ENCODE data around the gene PRSS33. TPM values are rescaled to one million over a fixed set of nuclear protein-coding genes. Genes with fewer than 3 reads are reported as not detected.
A peak's percentile ranks its signal among the peaks of the same experiment; 100 is the strongest.

Gene PRSS33
- total RNA-seq, 1 donor from 2014 or later, result not detected

GRCh38 chr16:2753733-2754020 is 33.7 kb downstream of the PRSS33 start:
- intact Hi-C loops (cut with micrococcal nuclease), result loop anchor here (2.0 to 10.0 kb wide), 2 partner anchors 81 to 111 kb away; no protein-coding TSS in a partner anchor

GRCh38 chr16:2752850-2753732 is 34.3 kb downstream of the PRSS33 start:
- peaks cover 63% of the 10 kb centered on the region for H3K36me3 Mint-ChIP-seq (ENCODE audit: low read depth)
- no peak for DNase-seq (ENCODE audit: low spot score)
- peak overlapping the region; percentile 94 for H3K4me3 Mint-ChIP-seq (ENCODE audit: low read depth)
- no peaks in the 10 kb centered on the region for H3K27me3 Mint-ChIP-seq (ENCODE audit: low read depth)
- peaks cover 46% of the 10 kb centered on the region for H3K4me1 Mint-ChIP-seq (ENCODE audit: low read depth)
- H3K9me3 Mint-ChIP-seq, result no peaks in the 10 kb centered on the region
- H3K27ac Mint-ChIP-seq, result peak overlapping the region; percentile 86
- intact Hi-C loops (cut with micrococcal nuclease), result loop anchor here (1.0 to 10.0 kb wide), 3 partner anchors 24 to 112 kb away; partner anchors contain the start of gene ELOB

More at GRCh38 chr16:2753733-2754020, 33.7 kb downstream of the PRSS33 start:
- Mint-ChIP-seq H3K4me3 (ENCODE audit: low read depth) (peak overlapping the region; percentile 94), H3K27me3 (ENCODE audit: low read depth) (no peaks in the 10 kb centered on the region), H3K27ac (peak overlapping the region; percentile 86), H3K9me3 (no peaks in the 10 kb centered on the region), H3K4me1 (ENCODE audit: low read depth) (peaks cover 49% of the 10 kb centered on the region), H3K36me3 (ENCODE audit: low read depth) (peaks cover 69% of the 10 kb centered on the region)
- DNase-seq (ENCODE audit: low spot score), result no peak

GRCh38 chr16:2752035-2752849 is 35.1 kb downstream of the PRSS33 start, which contains the start of gene SRRM2:
Gene SRRM2 (plus strand): TSS chr16:2752638. CDS start chr16:2756365, 3,727 bp downstream.
- Mint-ChIP-seq H3K36me3 (ENCODE audit: low read depth) (peaks cover 55% of the 10 kb centered on the region), H3K27ac (peak within 1 kb of the TSS; percentile 99), H3K27me3 (ENCODE audit: low read depth) (no peaks in the 10 kb centered on the region), H3K4me1 (ENCODE audit: low read depth) (peaks cover 46% of the 10 kb centered on the region), H3K9me3 (no peaks in the 10 kb centered on the region), H3K4me3 (ENCODE audit: low read depth) (peak within 1 kb of the TSS; percentile 94)
- peak; percentile 95 for DNase-seq (ENCODE audit: low spot score)
- intact Hi-C loops (cut with micrococcal nuclease), result loop anchor here (1.0 to 10.0 kb wide), 3 partner anchors 25 to 113 kb away; partner anchors contain the start of gene ELOB

- peaks cover 49% of the 10 kb centered on the region for H3K36me3 Mint-ChIP-seq (ENCODE audit: low read depth)
- intact Hi-C loops (cut with micrococcal nuclease), result loop anchor here (1.0 to 10.0 kb wide), 3 partner anchors 26 to 113 kb away; partner anchors contain the start of gene ELOB
- H3K27me3 Mint-ChIP-seq (ENCODE audit: low read depth), result no peaks in the 10 kb centered on the region
- DNase-seq (ENCODE audit: low spot score), result no peak
- H3K4me3 Mint-ChIP-seq (ENCODE audit: low read depth), result peak overlapping the region; percentile 88
- peaks cover 43% of the 10 kb centered on the region for H3K4me1 Mint-ChIP-seq (ENCODE audit: low read depth)
- H3K9me3 Mint-ChIP-seq, result no peaks in the 10 kb centered on the region
- H3K27ac Mint-ChIP-seq, result peak overlapping the region; percentile 99
These were observed 35.8 kb downstream of the PRSS33 start for GRCh38 chr16:2751577-2752034.

- H3K4me1 Mint-ChIP-seq (ENCODE audit: low read depth), result peaks cover 29% of the 10 kb centered on the region
- H3K27ac Mint-ChIP-seq, result peak overlapping the region; percentile 28
- peak overlapping the region; percentile 88 for H3K4me3 Mint-ChIP-seq (ENCODE audit: low read depth)
- H3K9me3 Mint-ChIP-seq, result no peaks in the 10 kb centered on the region
- no peaks in the 10 kb centered on the region for H3K27me3 Mint-ChIP-seq (ENCODE audit: low read depth)
- intact Hi-C loops (cut with micrococcal nuclease), result loop anchor here (10.0 kb wide), 1 partner anchor 115 kb away; no protein-coding TSS in a partner anchor
- H3K36me3 Mint-ChIP-seq (ENCODE audit: low read depth), result peaks cover 33% of the 10 kb centered on the region
- DNase-seq (ENCODE audit: low spot score), result no peak
These were observed 37.4 kb downstream of the PRSS33 start for GRCh38 chr16:2749936-2750335.

- intact Hi-C loops (cut with micrococcal nuclease), result no loop called here
- Mint-ChIP-seq H3K27ac (no peak overlapping the region), H3K4me3 (ENCODE audit: low read depth) (no peak overlapping the region), H3K27me3 (ENCODE audit: low read depth) (no peaks in the 10 kb centered on the region), H3K9me3 (no peaks in the 10 kb centered on the region), H3K36me3 (ENCODE audit: low read depth) (peaks cover 29% of the 10 kb centered on the region), H3K4me1 (ENCODE audit: low read depth) (peaks cover 25% of the 10 kb centered on the region)
- no peak for DNase-seq (ENCODE audit: low spot score)
These were observed 37.9 kb downstream of the PRSS33 start for GRCh38 chr16:2749476-2749875.

- DNase-seq (ENCODE audit: low spot score), result no peak
- Mint-ChIP-seq H3K4me3 (ENCODE audit: low read depth) (no peak overlapping the region), H3K27me3 (ENCODE audit: low read depth) (no peaks in the 10 kb centered on the region), H3K9me3 (no peaks in the 10 kb centered on the region), H3K36me3 (ENCODE audit: low read depth) (peaks cover 23% of the 10 kb centered on the region), H3K4me1 (ENCODE audit: low read depth) (peaks cover 19% of the 10 kb centered on the region), H3K27ac (no peak overlapping the region)
- intact Hi-C loops (cut with micrococcal nuclease), result no loop called here
These were observed 38.5 kb downstream of the PRSS33 start for GRCh38 chr16:2748757-2749455.

- Mint-ChIP-seq H3K9me3 (no peaks in the 10 kb centered on the region), H3K27me3 (ENCODE audit: low read depth) (no peaks in the 10 kb centered on the region), H3K4me1 (ENCODE audit: low read depth) (peaks cover 9% of the 10 kb centered on the region), H3K4me3 (ENCODE audit: low read depth) (no peak overlapping the region), H3K27ac (no peak overlapping the region), H3K36me3 (ENCODE audit: low read depth) (peaks cover 13% of the 10 kb centered on the region)
- intact Hi-C loops (cut with micrococcal nuclease), result no loop called here
- DNase-seq (ENCODE audit: low spot score), result no peak
These were observed 41.4 kb downstream of the PRSS33 start for GRCh38 chr16:2745961-2746360.

GRCh38 chr16:2745116-2745890 is 42.1 kb downstream of the PRSS33 start:
- Mint-ChIP-seq H3K4me1 (ENCODE audit: low read depth) (peaks cover 5% of the 10 kb centered on the region), H3K9me3 (no peaks in the 10 kb centered on the region), H3K27me3 (ENCODE audit: low read depth) (no peaks in the 10 kb centered on the region), H3K27ac (no peak overlapping the region), H3K36me3 (ENCODE audit: low read depth) (peaks cover 8% of the 10 kb centered on the region), H3K4me3 (ENCODE audit: low read depth) (no peak overlapping the region)
- no peak for DNase-seq (ENCODE audit: low spot score)
- intact Hi-C loops (cut with micrococcal nuclease), result no loop called here

- Mint-ChIP-seq H3K27ac (no peak overlapping the region), H3K4me3 (ENCODE audit: low read depth) (no peak overlapping the region)
- intact Hi-C loops (cut with micrococcal nuclease), result no loop called here
These were observed 42.6 kb downstream of the PRSS33 start for GRCh38 chr16:2744711-2745110.

GRCh38 chr16:2743007-2743810 is 44.2 kb downstream of the PRSS33 start:
- Mint-ChIP-seq H3K27me3 (ENCODE audit: low read depth) (no peaks in the 10 kb centered on the region), H3K9me3 (no peaks in the 10 kb centered on the region), H3K4me3 (ENCODE audit: low read depth) (no peak overlapping the region), H3K27ac (no peak overlapping the region), H3K36me3 (ENCODE audit: low read depth) (no peaks in the 10 kb centered on the region), H3K4me1 (ENCODE audit: low read depth) (no peaks in the 10 kb centered on the region)
- DNase-seq (ENCODE audit: low spot score), result no peak
- intact Hi-C loops (cut with micrococcal nuclease), result no loop called here

More at GRCh38 chr16:2744711-2745110, 42.6 kb downstream of the PRSS33 start:
- Mint-ChIP-seq H3K27me3 (ENCODE audit: low read depth) (no peaks in the 10 kb centered on the region), H3K9me3 (no peaks in the 10 kb centered on the region), H3K36me3 (ENCODE audit: low read depth) (peaks cover 3% of the 10 kb centered on the region), H3K4me1 (ENCODE audit: low read depth) (peaks cover 2% of the 10 kb centered on the region)
- no peak for DNase-seq (ENCODE audit: low spot score)

Measured in activated T-helper 2 cell treated with anti-CD3 and anti-CD28 coated beads, Interferon-gamma antibody, Interleukin-2, Interleukin-4, amounts not matched to agents 10 μg/mL and 5 μg/mL and 100 μg/mL, durations not matched to agents 14 hours and 24 hours and 36 hours (primary cell).